GM23248 (cell line): Measurements from ENCODE around the gene CASP1. TPM values are rescaled to one million over a fixed set of nuclear protein-coding genes. Genes with fewer than 3 reads are reported as not detected.
"Not testable (repeated sequence)": the region's sequence is repeated elsewhere in the genome, so short reads cannot be mapped to it uniquely, and the experiment has no call there.

Experiments
- DNase-seq: peaks from one replicate; pipeline ENCODE4 v3.0.0-alpha.2; 2015
- H2AFZ ChIP-seq: fragments of 200-600 bp; sonication (generic); 2 replicates; pipeline ENCODE4 v1.6.1; 2016; ENCODE audit warnings: antibody characterized with exemption
- H3F3A ChIP-seq: fragments of 200-600 bp; sonication (generic); 2 replicates; pipeline ENCODE4 v1.6.1; 2016; ENCODE audit warnings: mild to moderate bottlenecking, antibody characterized with exemption, mixed run types; ENCODE audit not compliant: insufficient read depth
- H3K27ac ChIP-seq: fragments of 200-600 bp; sonication (generic); 2 replicates; pipeline ENCODE4 v1.5.1; 2016; ENCODE audit warnings: mild to moderate bottlenecking
- H3K27me3 ChIP-seq: fragments of 200-600 bp; sonication (generic); replicated peaks from 2 replicates; pipeline ENCODE4 v1.6.1; 2016; ENCODE audit warnings: mild to moderate bottlenecking; ENCODE audit not compliant: insufficient read depth
- H3K36me3 ChIP-seq: fragments of 200-600 bp; sonication (generic); 2 replicates; pipeline ENCODE4 v1.6.1; 2016; ENCODE audit warnings: low read depth, mild to moderate bottlenecking
- H3K4me1 ChIP-seq: fragments of 200-600 bp; sonication (generic); 2 replicates; pipeline ENCODE4 v1.6.1; 2016; ENCODE audit warnings: mild to moderate bottlenecking; ENCODE audit not compliant: insufficient read depth
- H3K4me2 ChIP-seq: fragments of 200-600 bp; sonication (generic); one replicate; pipeline ENCODE4 v1.6.1; 2016; ENCODE audit warnings: mild to moderate bottlenecking; ENCODE audit not compliant: unreplicated experiment
- H3K4me3 ChIP-seq: fragments of 200-600 bp; sonication (generic); 2 replicates; pipeline ENCODE4 v1.5.1; 2016; ENCODE audit warnings: mild to moderate bottlenecking
- H3K79me2 ChIP-seq: fragments of 200-600 bp; sonication (generic); 2 replicates; pipeline ENCODE4 v1.6.1; 2016; ENCODE audit warnings: mild to moderate bottlenecking; ENCODE audit not compliant: insufficient read depth
- H3K9ac ChIP-seq: fragments of 200-600 bp; sonication (generic); 2 replicates; pipeline ENCODE4 v1.6.1; 2016; ENCODE audit warnings: mild to moderate bottlenecking
- H3K9me2 ChIP-seq: fragments of 200-600 bp; sonication (generic); 2 replicates; pipeline ENCODE4 v1.6.1; 2016; ENCODE audit warnings: mixed run types, mild to moderate bottlenecking, moderate library complexity; ENCODE audit not compliant: insufficient read depth
- H3K9me3 ChIP-seq: fragments of 200-600 bp; sonication (generic); one replicate; pipeline ENCODE4 v1.6.1; 2017; ENCODE audit warnings: low read depth
- H4K20me1 ChIP-seq: fragments of 200-600 bp; sonication (generic); 2 replicates; pipeline ENCODE4 v1.6.0; 2016; ENCODE audit not compliant: insufficient read depth
- EZH2 ChIP-seq: fragments of 200-600 bp; sonication (generic); IDR thresholded peaks from 2 replicates; pipeline ENCODE4 v1.6.1; 2018; ENCODE audit warnings: antibody characterized with exemption, mild to moderate bottlenecking; ENCODE audit not compliant: insufficient read depth, poor library complexity, severe bottlenecking
- EZH2phosphoT487 ChIP-seq: fragments of 200-600 bp; sonication (generic); IDR thresholded peaks from 2 replicates; pipeline ENCODE4 v1.6.1; 2018; ENCODE audit warnings: antibody characterized with exemption, moderate library complexity, mild to moderate bottlenecking, low read depth; ENCODE audit not compliant: insufficient read depth
- WGBS, 2 experiments: methylation state at CpG; one replicate each; pipeline ENCODE4 v1.1.6; 2015 to 2017; ENCODE audit warnings: low lambda C conversion rate in 2 of 2, low coverage in 1 of 2; ENCODE audit errors: missing lambda C conversion rate in 2 of 2; 5-methylcytosine and 5-hydroxymethylcytosine counted together
- in situ Hi-C: fragments of 300-500 bp; cut with MboI; formaldehyde crosslinking; loops from 2 replicates; pipeline ENCODE4 v1.15.0; 2020
- polyA plus RNA-seq: library from polyadenylated mRNA; unstranded; fragments of >200 nt; fragmentation: Nextera tagmentation; extraction: Ambion mirVana; gene quantifications from 2 replicates; pipeline ENCODE4 v1.2.1, GENCODE V29; 2016
- total RNA-seq: library from RNA; depleted of rRNA; stranded (reverse); fragments of >200 nt; shearing (Covaris generic); gene quantifications from 2 replicates; pipeline ENCODE4 v1.2.3, GENCODE V29; 2014

Gene CASP1
- total and polyA plus RNA-seq, 2 experiments from 2014 or later = 2.7 to 9.9 TPM

DNA sequence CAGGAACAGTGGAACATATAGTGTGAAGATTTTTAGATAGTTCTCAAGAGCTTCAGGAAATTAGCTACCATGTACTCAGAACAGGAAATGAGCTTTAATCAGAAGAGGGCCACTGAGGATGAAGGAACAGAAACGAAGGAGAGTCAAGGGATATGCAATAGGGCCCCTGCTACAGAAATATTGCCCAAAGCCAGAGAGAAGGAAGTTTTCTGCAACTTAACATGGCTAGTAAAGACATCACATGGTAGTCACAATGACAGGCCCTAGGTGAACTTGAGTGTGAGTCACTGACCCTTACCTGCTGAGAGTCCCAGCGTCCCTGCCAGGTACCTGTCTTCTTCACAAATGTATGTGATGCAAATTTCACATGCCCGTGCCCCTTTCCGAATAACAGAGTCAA is 35.4 kb upstream of the CASP1 start:
- Histone ChIP-seq H2AFZ (no peak overlapping the region), H3K36me3 (no peaks in the 10 kb centered on the region), H3K9ac (no peak overlapping the region), H3K9me3 (no peaks in the 10 kb centered on the region), H4K20me1 (no peaks in the 10 kb centered on the region), H3K4me2 (no peak overlapping the region), H3K79me2 (no peaks in the 10 kb centered on the region), H3F3A (no peaks in the 10 kb centered on the region), H3K27ac (no peak overlapping the region), H3K9me2 (no peaks in the 10 kb centered on the region), H3K4me3 (no peak overlapping the region), H3K4me1 (no peaks in the 10 kb centered on the region), H3K27me3 (no peaks in the 10 kb centered on the region)
- in situ Hi-C loops = no loop called here
- TF ChIP-seq EZH2 (no peak), EZH2phosphoT487 (no peak)
- WGBS, 2 experiments = 84 to 89% methylated on average over 4 of the region's 4 CpGs
- no peak for DNase-seq

- H3K9me2 ChIP-seq, H2AFZ ChIP-seq, H3F3A ChIP-seq, H3K27me3 ChIP-seq, H3K4me1 ChIP-seq, H3K79me2 ChIP-seq, DNase-seq, H3K36me3 ChIP-seq, H4K20me1 ChIP-seq, H3K4me2 ChIP-seq, in situ Hi-C loops, H3K9me3 ChIP-seq, H3K27ac ChIP-seq, H3K4me3 ChIP-seq, H3K9ac ChIP-seq: not testable (repeated sequence)
- WGBS, 2 experiments = 0 to 47% methylated on average over 1 to 2 of the region's 2 CpGs
These were observed 34.8 kb upstream of the CASP1 start for GRCh38 chr11:105069749-105070148.

DNA sequence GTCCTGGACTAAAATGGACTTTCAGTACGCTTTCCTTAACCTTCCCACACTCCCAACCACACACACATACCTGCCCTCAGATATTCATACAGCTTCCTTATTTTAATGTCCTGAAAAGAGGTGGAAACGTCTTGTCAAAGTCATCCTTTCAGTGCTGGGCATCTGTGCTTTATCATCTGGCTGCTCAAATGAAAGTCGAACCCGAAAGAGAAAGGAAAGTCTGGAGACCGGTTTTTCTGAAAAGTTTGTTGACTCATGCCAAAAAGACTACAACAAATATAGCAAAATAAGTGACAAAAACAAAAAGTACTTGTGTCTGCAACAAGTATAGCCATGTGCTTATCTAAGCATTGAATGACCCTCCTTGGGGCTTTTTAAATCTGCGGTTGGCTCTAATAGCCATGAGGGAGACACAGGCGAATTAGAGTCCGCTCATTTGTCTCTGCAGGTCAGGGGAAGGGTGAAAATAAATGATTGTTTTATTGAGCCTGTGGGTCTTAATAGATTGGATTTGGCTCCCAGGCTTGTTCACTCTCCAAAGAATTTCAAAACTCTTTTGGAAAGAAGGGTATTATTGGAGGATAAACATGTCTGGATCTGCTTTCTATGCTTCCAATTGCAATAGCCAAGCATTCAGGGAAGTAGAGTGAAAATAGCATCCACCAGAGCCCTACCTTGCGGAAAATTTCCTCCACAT is 28.4 kb upstream of the CASP1 start:
- H3F3A ChIP-seq, H3K36me3 ChIP-seq, in situ Hi-C loops, H3K27me3 ChIP-seq, H3K27ac ChIP-seq, H3K79me2 ChIP-seq, H3K4me1 ChIP-seq, H3K9me3 ChIP-seq, H3K9ac ChIP-seq, DNase-seq, H3K4me3 ChIP-seq, H3K4me2 ChIP-seq, H3K9me2 ChIP-seq, H4K20me1 ChIP-seq: not testable (repeated sequence)
- 28 to 29% methylated on average over 9 of the region's 9 CpGs for WGBS, 2 experiments
- H2AFZ ChIP-seq = peak overlapping the region; percentile 57

DNA sequence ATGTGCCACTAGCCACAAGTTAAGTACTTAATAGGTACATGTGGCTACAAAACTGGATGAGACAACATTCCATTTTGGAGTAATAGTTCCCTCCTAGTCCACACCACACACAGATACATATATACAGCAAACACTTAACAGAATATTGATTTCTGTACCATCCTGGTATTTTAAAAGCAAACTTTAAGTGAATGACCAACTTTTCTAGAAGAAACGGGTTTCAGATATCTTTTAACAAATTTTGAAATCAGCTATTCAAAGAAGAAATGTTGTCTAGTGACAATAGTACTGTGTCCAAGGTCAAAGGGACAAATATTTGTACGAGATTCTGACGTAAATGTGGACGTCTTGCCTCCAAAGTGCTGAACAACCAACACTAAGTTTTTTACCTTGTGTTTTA is 22.5 kb upstream of the CASP1 start:
- Histone ChIP-seq H3K36me3 (no peaks in the 10 kb centered on the region), H3K79me2 (no peaks in the 10 kb centered on the region), H3K4me3 (no peak overlapping the region), H3K9ac (no peak overlapping the region), H3K27ac (no peak overlapping the region), H3F3A (no peaks in the 10 kb centered on the region), H4K20me1 (no peaks in the 10 kb centered on the region), H3K9me2 (no peaks in the 10 kb centered on the region), H2AFZ (no peak overlapping the region), H3K4me1 (no peaks in the 10 kb centered on the region), H3K27me3 (no peaks in the 10 kb centered on the region), H3K9me3 (no peaks in the 10 kb centered on the region), H3K4me2 (no peak overlapping the region)
- TF ChIP-seq EZH2 (no peak), EZH2phosphoT487 (no peak)
- no peak for DNase-seq
- in situ Hi-C loops = no loop called here
- WGBS, 2 experiments = 56 to 62% methylated on average over 4 of the region's 4 CpGs

DNA sequence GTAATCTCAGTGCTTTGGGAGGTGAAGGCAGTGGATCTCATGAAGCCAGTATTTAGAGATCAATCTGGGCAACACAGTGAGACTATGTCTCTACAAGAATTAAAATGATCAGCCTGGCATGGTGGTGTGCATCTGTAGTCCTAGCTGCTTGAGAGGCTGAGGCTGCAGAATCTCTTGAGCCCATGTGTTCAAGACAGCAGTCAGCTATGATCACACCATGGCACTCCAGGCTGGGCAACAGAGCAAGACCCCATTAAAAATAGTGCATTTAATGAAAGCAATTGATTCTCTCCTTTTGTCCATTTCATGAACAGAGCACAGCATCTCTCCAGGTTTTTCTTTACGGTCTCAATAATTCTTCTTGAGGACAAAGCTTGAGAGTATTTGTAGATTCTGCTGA is 21.5 kb upstream of the CASP1 start:
- Histone ChIP-seq H3K9me2 (no peaks in the 10 kb centered on the region), H3K27me3 (no peaks in the 10 kb centered on the region), H3K9me3 (no peaks in the 10 kb centered on the region), H2AFZ (no peak overlapping the region), H4K20me1 (no peaks in the 10 kb centered on the region), H3K27ac (no peak overlapping the region), H3K4me1 (no peaks in the 10 kb centered on the region), H3K4me3 (no peak overlapping the region), H3K36me3 (no peaks in the 10 kb centered on the region), H3K79me2 (no peaks in the 10 kb centered on the region), H3K9ac (no peak overlapping the region), H3F3A (no peaks in the 10 kb centered on the region), H3K4me2 (no peak overlapping the region)
- TF ChIP-seq EZH2phosphoT487 (no peak), EZH2 (no peak)
- DNase-seq = no peak
- 78 to 83% methylated on average over 1 of the region's 1 CpG for WGBS, 2 experiments
- in situ Hi-C loops = no loop called here
